B cell (primary cell): ENCODE measurements around the gene MFSD6. TPM values are rescaled to one million over a fixed set of nuclear protein-coding genes. Genes with fewer than 3 reads are reported as not detected.

Source experiments
- ATAC-seq: fragments of 200-7000 bp; cut with Tn5 transposase; one replicate; pipeline ENCODE4 v1.10.0; 2021; ENCODE audit warnings: low read depth, mild to moderate bottlenecking, moderate number of reproducible peaks, moderate library complexity
- CTCF ChIA-PET: fragments of 350-600 bp; sonication (Branson Sonifier 250); formaldehyde crosslinking; loops from one replicate; lab custom pipeline; 2021; ENCODE audit warnings: antibody characterized with exemption, inconsistent platforms; lab: Charles Lee
- POLR2A ChIA-PET: fragments of 350-600 bp; sonication (Branson Sonifier 250); formaldehyde crosslinking; loops from one replicate; lab custom pipeline; 2021; ENCODE audit warnings: antibody characterized with exemption; lab: Charles Lee
- DNase-seq: peaks from one replicate; pipeline ENCODE4 v3.0.0; 2013
- H2AFZ ChIP-seq: 2 replicates; pipeline ENCODE4 v1.6.1; 2012; ENCODE audit warnings: mild to moderate bottlenecking, low read depth, low read length; ENCODE audit not compliant: insufficient read depth, poor library complexity, severe bottlenecking
- H3K27ac ChIP-seq, 2 donors: 1 replicate in 1 of 2; 2 replicates in 1 of 2; pipeline ENCODE4 v1.5.1; 2012 to 2013; ENCODE audit warnings: low read length in 2 of 2, mild to moderate bottlenecking in 2 of 2, moderate library complexity in 1 of 2
- H3K27me3 ChIP-seq, 4 experiments: fragments of 200-600 bp in 1 of 4; sonication (generic) in 1 of 4; replicated peaks in 1 of 4; 1 replicate in 2 of 4; 2 replicates in 2 of 4; pipeline versions ENCODE4 v1.6.1 to v1.7.0; 2013 to 2016; ENCODE audit warnings: low read length in 3 of 4, mild to moderate bottlenecking in 2 of 4, mixed read lengths in 1 of 4, moderate library complexity in 1 of 4; ENCODE audit not compliant: insufficient read depth in 4 of 4, control insufficient read depth in 3 of 4; ENCODE audit errors: control extremely low read depth in 1 of 4
- H3K36me3 ChIP-seq, 2 experiments: replicated peaks in 1 of 2; 1 replicate in 1 of 2; 2 replicates in 1 of 2; pipeline versions ENCODE4 v1.6.1 to v1.7.1; 2013; ENCODE audit warnings: low read length in 1 of 2; ENCODE audit not compliant: insufficient read depth in 2 of 2, control insufficient read depth in 1 of 2; ENCODE audit errors: control extremely low read depth in 1 of 2, extremely low read depth in 1 of 2
- H3K4me1 ChIP-seq, 2 donors: fragments of 200-600 bp in 1 of 2; sonication (generic) in 1 of 2; 1 replicate in 1 of 2; 2 replicates in 1 of 2; pipeline versions ENCODE4 v1.5.1 to v1.6.1; 2013 to 2017; ENCODE audit warnings: low read length in 2 of 2; ENCODE audit not compliant: control insufficient read depth in 2 of 2, insufficient read depth in 2 of 2
- H3K4me2 ChIP-seq: replicated peaks from 2 replicates; pipeline ENCODE3; 2012; ENCODE audit warnings: mild to moderate bottlenecking, low read depth, low read length; ENCODE audit not compliant: poor library complexity, severe bottlenecking
- H3K4me3 ChIP-seq, 5 experiments: fragments of 200-600 bp in 1 of 5; sonication (generic) in 1 of 5; 1 replicate in 3 of 5; 2 replicates in 2 of 5; pipeline versions ENCODE4 v1.5.1 to v1.7.0; 2011 to 2016; ENCODE audit warnings: low read length in 4 of 5, mild to moderate bottlenecking in 4 of 5, low read depth in 2 of 5, control low read depth in 1 of 5, moderate library complexity in 1 of 5; ENCODE audit not compliant: insufficient read depth in 1 of 5; ENCODE audit errors: control extremely low read depth in 1 of 5, extremely low read depth in 1 of 5
- H3K79me2 ChIP-seq: fragments of 200-600 bp; sonication (generic); one replicate; pipeline ENCODE4 v1.6.0; 2016; ENCODE audit warnings: low read length; ENCODE audit not compliant: control insufficient read depth, insufficient read depth
- H3K9ac ChIP-seq: fragments of 200-600 bp; sonication (generic); 2 replicates; pipeline ENCODE4 v1.6.1; 2017; ENCODE audit warnings: mild to moderate bottlenecking, low read length, moderate library complexity
- H3K9me3 ChIP-seq, 3 donors: one replicate each; pipeline versions ENCODE4 v1.6.1 to v1.7.1; 2013; ENCODE audit warnings: low read length in 2 of 3; ENCODE audit not compliant: control insufficient read depth in 2 of 3, insufficient read depth in 1 of 3; ENCODE audit errors: control extremely low read depth in 1 of 3
- H4K20me1 ChIP-seq: 2 replicates; pipeline ENCODE4 v1.6.0; 2012; ENCODE audit warnings: mild to moderate bottlenecking, low read length; ENCODE audit not compliant: insufficient read depth, control insufficient read depth, poor library complexity, severe bottlenecking
- H3K27ac Mint-ChIP-seq: one replicate; pipeline ENCODE4 v1.8.0; 2021; ENCODE audit warnings: mixed read lengths
- H3K27me3 Mint-ChIP-seq: one replicate; pipeline ENCODE4 v1.8.0; 2021; ENCODE audit warnings: mixed read lengths
- H3K4me1 Mint-ChIP-seq: one replicate; pipeline ENCODE4 v1.8.0; 2021; ENCODE audit warnings: mixed read lengths
- H3K4me3 Mint-ChIP-seq: one replicate; pipeline ENCODE4 v1.8.0; 2021; ENCODE audit warnings: mixed read lengths
- H3K9me3 Mint-ChIP-seq: one replicate; pipeline ENCODE4 v1.8.0; 2022; ENCODE audit warnings: mixed read lengths; ENCODE audit not compliant: insufficient read depth
- EZH2 ChIP-seq: IDR thresholded peaks from 2 replicates; pipeline ENCODE4 v1.6.1; 2012; ENCODE audit warnings: borderline replicate concordance, low read depth, mild to moderate bottlenecking, moderate library complexity, low read length; ENCODE audit not compliant: insufficient read depth, poor library complexity, severe bottlenecking
- WGBS: methylation state at CpG from one replicate; pipeline ENCODE4 v1.1.5; 2013; ENCODE audit warnings: missing lambda C conversion rate; ENCODE audit not compliant: insufficient coverage; 5-methylcytosine and 5-hydroxymethylcytosine counted together
- intact Hi-C: fragments of 100-400 bp; cut with micrococcal nuclease; formaldehyde crosslinking; loops from one replicate; pipeline ENCODE4 v1.10.0; 2022
- polyA plus RNA-seq: library from polyadenylated mRNA; depleted of rRNA; stranded (reverse); fragments of >200 nt; gene quantifications from 2 replicates; pipeline ENCODE4 v1.2.3, GENCODE V29; 2012
- total RNA-seq, 2 donors: library from RNA; stranded (reverse); fragments of 120-200 nt in 1 of 2; gene quantifications; 1 replicate in 1 of 2; 2 replicates in 1 of 2; pipeline versions ENCODE4 v1.2.3 to v1.2.4, GENCODE V29; 2013 to 2022
- TF ChIP-seq, protein P1 (sequence below): fragments of 200-600 bp; IDR thresholded peaks from one replicate; pipeline ENCODE4 v1.8.0; 2022; ENCODE audit warnings: antibody characterized with exemption, mild to moderate bottlenecking

MFSD6 gene
- total and polyA plus RNA-seq, 2 donors (not counting 1 experiment from before 2014, with no cell fraction given) = 13.5 to 33.8 TPM

DNA sequence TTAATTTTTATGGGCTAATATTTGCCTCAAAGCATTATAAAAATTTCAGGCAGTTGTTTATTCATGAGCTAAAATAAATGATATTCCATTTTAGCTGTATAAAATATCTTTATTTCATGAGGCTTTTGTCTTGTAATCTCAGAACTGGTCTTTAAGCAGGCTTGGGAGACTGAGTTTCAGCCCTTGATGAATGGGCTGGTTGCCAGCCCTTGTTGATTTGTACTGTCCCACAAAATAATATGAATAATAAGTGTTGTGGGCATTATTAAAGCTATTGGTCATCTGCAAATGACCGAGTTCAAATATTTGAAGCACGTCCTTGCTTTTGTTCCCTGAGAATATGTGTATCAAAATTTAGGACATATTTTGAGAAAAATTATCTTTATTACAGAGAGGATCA lies 46.6 kb upstream of the MFSD6 start:
- CTCF ChIA-PET = interaction anchor here (1.0 to 3.1 kb wide), 3 partner anchors 8 to 17 kb away, joined by 3 to 18 read pairs (median 3); no protein-coding TSS in a partner anchor

DNA sequence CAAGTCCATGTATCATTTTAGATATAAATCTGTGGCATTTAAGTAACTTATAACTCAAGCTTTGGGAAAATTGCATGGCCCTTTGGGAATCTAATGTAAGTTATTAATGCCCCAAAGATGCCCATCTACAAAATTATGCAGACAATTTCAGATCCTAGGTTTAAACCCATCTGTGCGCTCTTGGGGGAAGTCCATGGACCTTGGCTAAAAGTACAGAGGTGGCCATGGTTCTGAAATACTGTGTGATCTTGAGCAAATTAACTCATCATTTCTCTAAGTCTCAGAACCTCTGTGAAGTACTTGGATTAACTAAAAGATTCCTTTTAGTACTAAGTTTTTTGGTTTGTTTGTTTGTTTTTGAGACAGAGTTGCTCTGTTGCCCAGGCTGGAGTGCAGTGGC lies 45.3 kb upstream of the MFSD6 start:
- POLR2A ChIA-PET = no interaction called here

More for the DNA sequence above, 46.6 kb upstream of the MFSD6 start:
- H3K9ac ChIP-seq = no peak overlapping the region
- POLR2A ChIA-PET = no interaction called here
- H3K4me1 ChIP-seq = peaks cover 9 to 13% of the 10 kb centered on the region in 2 donors
- DNase-seq (no peak), ATAC-seq (no peak)
- no peak overlapping the region for H3K4me2 ChIP-seq
- H3K27me3 ChIP-seq = no peaks in the 10 kb centered on the region
- intact Hi-C loops = no loop called here
- Mint-ChIP-seq H3K9me3 (no peaks in the 10 kb centered on the region), H3K27me3 (no peaks in the 10 kb centered on the region), H3K4me3 (no peak overlapping the region), H3K4me1 (peaks cover 17% of the 10 kb centered on the region), H3K27ac (no peak overlapping the region)
- no peaks in the 10 kb centered on the region for H4K20me1 ChIP-seq
- no peaks in the 10 kb centered on the region for H3K9me3 ChIP-seq
- H2AFZ ChIP-seq = no peak overlapping the region
- TF ChIP-seq, protein P1, sequence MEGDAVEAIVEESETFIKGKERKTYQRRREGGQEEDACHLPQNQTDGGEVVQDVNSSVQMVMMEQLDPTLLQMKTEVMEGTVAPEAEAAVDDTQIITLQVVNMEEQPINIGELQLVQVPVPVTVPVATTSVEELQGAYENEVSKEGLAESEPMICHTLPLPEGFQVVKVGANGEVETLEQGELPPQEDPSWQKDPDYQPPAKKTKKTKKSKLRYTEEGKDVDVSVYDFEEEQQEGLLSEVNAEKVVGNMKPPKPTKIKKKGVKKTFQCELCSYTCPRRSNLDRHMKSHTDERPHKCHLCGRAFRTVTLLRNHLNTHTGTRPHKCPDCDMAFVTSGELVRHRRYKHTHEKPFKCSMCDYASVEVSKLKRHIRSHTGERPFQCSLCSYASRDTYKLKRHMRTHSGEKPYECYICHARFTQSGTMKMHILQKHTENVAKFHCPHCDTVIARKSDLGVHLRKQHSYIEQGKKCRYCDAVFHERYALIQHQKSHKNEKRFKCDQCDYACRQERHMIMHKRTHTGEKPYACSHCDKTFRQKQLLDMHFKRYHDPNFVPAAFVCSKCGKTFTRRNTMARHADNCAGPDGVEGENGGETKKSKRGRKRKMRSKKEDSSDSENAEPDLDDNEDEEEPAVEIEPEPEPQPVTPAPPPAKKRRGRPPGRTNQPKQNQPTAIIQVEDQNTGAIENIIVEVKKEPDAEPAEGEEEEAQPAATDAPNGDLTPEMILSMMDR = no peak
- TF ChIP-seq EZH2 = no peak
- H3K36me3 ChIP-seq = peaks cover 0 to 1% of the 10 kb centered on the region in 2 experiments
- H3K27ac ChIP-seq = no peak overlapping the region
- no peak overlapping the region for H3K4me3 ChIP-seq
- H3K79me2 ChIP-seq = no peaks in the 10 kb centered on the region
- no CpG with 5 or more reads among the region's 2 CpGs for WGBS

More for the DNA sequence above, 45.3 kb upstream of the MFSD6 start:
- no peaks in the 10 kb centered on the region for H3K9me3 Mint-ChIP-seq
- Histone ChIP-seq H3K4me2 (no peak overlapping the region), H3K79me2 (no peaks in the 10 kb centered on the region), H2AFZ (no peak overlapping the region), H3K36me3 (peaks cover 1 to 3% of the 10 kb centered on the region in 2 experiments), H3K27me3 (no peaks in the 10 kb centered on the region), H4K20me1 (no peaks in the 10 kb centered on the region), H3K4me3 (no peak overlapping the region), H3K27ac (no peak overlapping the region), H3K4me1 (peaks cover 9 to 13% of the 10 kb centered on the region in 2 donors), H3K9ac (no peak overlapping the region), H3K9me3 (no peaks in the 10 kb centered on the region)
- no peak overlapping the region for H3K4me3 Mint-ChIP-seq
- H3K27ac Mint-ChIP-seq = no peak overlapping the region
- TF ChIP-seq, protein P1 = no peak
- no peak for TF ChIP-seq EZH2
- WGBS = no CpG with 5 or more reads among the region's 1 CpG
- H3K27me3 Mint-ChIP-seq = no peaks in the 10 kb centered on the region
- ATAC-seq (no peak), DNase-seq (no peak)
- intact Hi-C loops = no loop called here
- CTCF ChIA-PET = no interaction called here
- peaks cover 17% of the 10 kb centered on the region for H3K4me1 Mint-ChIP-seq
